SK-N-MC (cell line): Measurements from ENCODE around the gene SNX12.

ENCODE experiments used
- EZH2 ChIP-seq: fragments of 200-600 bp; sonication (generic); IDR thresholded peaks from one replicate; pipeline ENCODE4 v1.6.1; 2017; ENCODE audit warnings: antibody characterized with exemption
- POLR2AphosphoS5 ChIP-seq: IDR thresholded peaks from 2 replicates; pipeline ENCODE4 v1.6.1; 2012; ENCODE audit warnings: mild to moderate bottlenecking, low read depth, low read length, borderline replicate concordance

GRCh38 chrX:71096760-71097032 is 28.6 kb upstream of the SNX12 start:
- no peak for TF ChIP-seq POLR2AphosphoS5
- no peak for TF ChIP-seq EZH2
